Muscle of back (tissue), 11 donors: ENCODE data around the gene LDAH. TPM values are rescaled to one million over a fixed set of nuclear protein-coding genes. Genes with fewer than 3 reads are reported as not detected.

Source experiments
- DNase-seq, 3 donors: peaks; one replicate each; pipeline versions ENCODE4 v3.0.0 to v3.0.0-alpha.2; 2013
- polyA plus RNA-seq, 10 donors: library from polyadenylated mRNA; unstranded; fragments of 120-200 nt; gene quantifications; one replicate each; pipeline ENCODE4 v1.2.1, GENCODE V29; 2013; ENCODE audit not compliant: insufficient read length in 10 of 10

The LDAH gene
- polyA plus RNA-seq, 10 donors = 7.9 to 13.2 (median 10.8) TPM

GRCh38 chr2:20640411-20641122, 182.3 kb downstream of the LDAH start:
- DNase-seq = no peak

- no peak for DNase-seq
Observed at GRCh38 chr2:20638646-20639430, 184.1 kb downstream of the LDAH start.

- no peak for DNase-seq
Observed at GRCh38 chr2:20638014-20638413, 184.9 kb downstream of the LDAH start.

- DNase-seq = no peak
Observed at GRCh38 chr2:20637147-20637546, 185.8 kb downstream of the LDAH start.

GRCh38 chr2:20635675-20636584, 187.0 kb downstream of the LDAH start:
- peak; percentile 78 to 94 (median 90) for DNase-seq

- DNase-seq = no peak
Observed at GRCh38 chr2:20635113-20635510, 187.8 kb downstream of the LDAH start.

GRCh38 chr2:20634507-20635112, 188.3 kb downstream of the LDAH start:
- DNase-seq = peak in 1 of 3 donors; percentile 68

Other genes starting within 250 kb of the LDAH start
- gene HS1BP3, start 172.0 kb downstream of the LDAH start, polyA plus RNA-seq = 10 to 100 TPM in 1 of 10 donors, 1 to 10 TPM in 9; 6.5 to 10.1 (median 8.6) TPM
- gene GDF7, start 156.0 kb downstream of the LDAH start, polyA plus RNA-seq = 1 to 10 TPM in 6 of 10 donors, under 1 TPM in 4; 0.25 to 1.6 (median 1.3) TPM
- gene APOB, start 221.0 kb upstream of the LDAH start, polyA plus RNA-seq = 1 to 10 TPM in 1 of 10 donors, under 1 TPM in 9; 0.01 to 1.4 (median 0.06) TPM